HG03432 (cell line): Measurements from ENCODE around the gene SLC22A5.

ENCODE experiments used
- ATAC-seq: cut with Tn5 transposase; IDR thresholded peaks from one replicate; pipeline ENCODE4 v1.9.1; 2021; ENCODE audit warnings: mild to moderate bottlenecking, moderate library complexity; ENCODE audit not compliant: unreplicated experiment

The SLC22A5 gene

DNA sequence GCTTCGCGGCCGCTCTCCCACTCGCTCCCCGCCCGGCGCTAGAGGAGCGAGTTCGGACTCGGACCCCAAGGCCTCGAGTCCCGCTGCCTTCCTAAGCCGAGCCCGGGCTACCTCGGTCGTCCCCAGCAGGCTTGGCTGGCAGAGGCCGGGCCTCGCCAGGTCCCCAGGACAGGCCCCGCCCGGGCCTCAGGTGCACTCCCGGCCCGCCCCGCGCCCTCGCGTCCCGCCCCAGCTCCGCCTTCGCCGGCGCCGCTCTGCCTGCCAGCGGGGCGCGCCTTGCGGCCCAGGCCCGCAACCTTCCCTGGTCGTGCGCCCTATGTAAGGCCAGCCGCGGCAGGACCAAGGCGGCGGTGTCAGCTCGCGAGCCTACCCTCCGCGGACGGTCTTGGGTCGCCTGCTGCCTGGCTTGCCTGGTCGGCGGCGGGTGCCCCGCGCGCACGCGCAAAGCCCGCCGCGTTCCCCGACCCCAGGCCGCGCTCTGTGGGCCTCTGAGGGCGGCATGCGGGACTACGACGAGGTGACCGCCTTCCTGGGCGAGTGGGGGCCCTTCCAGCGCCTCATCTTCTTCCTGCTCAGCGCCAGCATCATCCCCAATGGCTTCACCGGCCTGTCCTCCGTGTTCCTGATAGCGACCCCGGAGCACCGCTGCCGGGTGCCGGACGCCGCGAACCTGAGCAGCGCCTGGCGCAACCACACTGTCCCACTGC lies at the start of gene SLC22A5:
SLC22A5 (plus strand) TSS at position 237 of the 707 bp plus-strand sequence; CDS start at position 500, 263 bp downstream.
- ATAC-seq, result peak; percentile 94

DNA sequence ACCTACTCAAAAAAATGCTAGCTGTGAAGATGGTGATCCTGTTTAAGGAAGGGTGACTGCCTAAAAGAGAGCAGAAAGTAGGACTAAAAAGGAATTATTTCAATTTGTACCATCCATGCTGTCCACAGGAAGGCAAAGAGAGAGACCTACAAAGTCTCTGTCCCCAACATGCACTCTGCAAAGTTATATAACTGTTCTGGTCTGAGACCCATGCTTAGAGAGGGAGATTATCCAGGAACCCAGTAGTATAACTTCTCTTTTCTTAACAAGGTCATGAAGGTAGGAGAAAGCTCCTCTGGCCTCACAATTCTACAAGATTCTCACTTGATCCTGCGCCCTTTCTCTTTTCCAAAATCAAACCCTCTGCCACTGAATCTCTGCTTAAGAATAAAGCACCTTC lies 49.5 kb upstream of the SLC22A5 start:
- ATAC-seq, result no peak

DNA sequence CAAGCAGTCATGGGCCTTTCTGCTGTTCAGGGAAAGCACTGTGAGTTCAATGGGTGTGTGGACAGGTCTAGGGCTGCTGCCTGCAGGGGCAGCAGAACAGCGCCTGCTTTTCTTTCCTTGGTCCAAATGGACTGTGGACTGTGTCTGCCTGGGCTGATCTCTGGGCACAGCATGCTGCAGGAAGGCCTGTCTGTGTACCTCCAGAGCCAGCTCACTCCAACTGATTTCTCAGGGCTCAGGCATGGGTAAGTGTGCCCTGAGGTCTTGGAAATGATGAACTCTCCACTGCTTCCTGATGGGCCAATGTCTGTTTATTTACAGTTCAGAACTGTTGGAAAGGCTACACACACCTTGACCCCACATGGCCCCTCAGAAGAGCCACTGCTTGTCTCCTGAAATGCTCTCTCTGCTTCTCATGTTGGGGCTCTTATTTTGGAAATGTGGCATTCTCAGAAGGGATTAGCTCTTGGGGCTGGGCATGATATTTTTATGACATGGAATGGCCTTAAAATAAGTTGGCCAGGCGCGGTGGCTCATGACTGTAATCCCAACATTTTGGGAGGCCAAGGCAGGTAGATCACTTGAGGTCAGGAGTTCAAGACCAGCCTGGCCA lies 48.3 kb upstream of the SLC22A5 start:
- ATAC-seq, result no peak

DNA sequence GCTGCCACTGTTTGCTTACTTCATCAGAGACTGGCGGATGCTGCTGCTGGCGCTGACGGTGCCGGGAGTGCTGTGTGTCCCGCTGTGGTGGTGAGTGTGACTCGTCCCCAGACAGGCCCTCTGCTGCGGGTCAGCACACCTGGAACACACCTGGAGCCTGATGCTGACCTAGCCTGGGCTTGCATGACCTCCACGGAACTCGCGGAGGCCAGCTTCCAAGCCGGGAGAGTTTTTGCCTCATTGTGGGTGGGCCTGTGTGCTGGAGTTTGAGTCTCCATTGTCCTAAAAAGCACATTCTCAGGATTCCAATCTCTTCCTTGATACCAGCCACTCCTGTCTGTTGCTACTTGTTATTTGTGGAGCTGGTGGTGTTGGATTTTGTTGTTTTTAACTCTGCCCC lies 47.2 kb upstream of the SLC22A5 start:
- ATAC-seq, result no peak

DNA sequence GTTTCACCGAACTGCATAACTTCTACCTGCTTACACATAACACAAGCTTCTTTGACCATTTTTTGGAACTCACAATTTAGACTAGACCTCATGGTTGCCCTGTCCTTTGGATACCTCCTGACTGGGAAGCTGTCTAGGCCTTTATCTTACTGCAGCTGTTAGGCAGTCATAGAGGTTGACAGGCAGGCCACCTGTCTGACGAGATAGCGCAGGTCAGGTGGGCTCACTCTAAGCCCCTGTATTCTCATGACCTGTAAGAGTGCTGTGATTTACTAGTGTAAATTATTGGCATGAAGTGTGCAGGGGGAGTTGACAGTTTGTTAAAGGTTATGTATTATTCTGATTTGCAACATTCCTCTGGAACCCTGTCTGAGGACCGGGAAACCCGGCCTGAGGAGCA lies 46.3 kb upstream of the SLC22A5 start:
- no peak for ATAC-seq

DNA sequence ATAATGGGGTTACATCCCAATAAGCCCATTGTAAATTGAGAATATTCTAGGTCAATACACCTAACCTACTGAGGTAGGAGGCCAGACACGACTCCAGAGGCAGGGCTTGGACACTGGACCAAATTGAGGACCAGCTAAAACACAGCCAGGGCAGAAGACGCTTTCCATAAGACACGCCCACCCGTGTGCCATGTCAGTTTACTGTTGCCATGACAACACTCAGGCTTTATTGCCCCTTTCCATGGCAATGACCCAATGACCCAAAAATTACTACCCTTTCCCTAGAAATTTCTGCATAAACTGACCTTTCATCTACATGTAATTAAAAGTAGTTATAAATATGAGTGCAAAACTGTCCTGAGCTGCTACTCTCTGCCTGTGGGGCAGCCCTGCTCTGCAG lies 43.8 kb upstream of the SLC22A5 start:
- ATAC-seq, result no peak

DNA sequence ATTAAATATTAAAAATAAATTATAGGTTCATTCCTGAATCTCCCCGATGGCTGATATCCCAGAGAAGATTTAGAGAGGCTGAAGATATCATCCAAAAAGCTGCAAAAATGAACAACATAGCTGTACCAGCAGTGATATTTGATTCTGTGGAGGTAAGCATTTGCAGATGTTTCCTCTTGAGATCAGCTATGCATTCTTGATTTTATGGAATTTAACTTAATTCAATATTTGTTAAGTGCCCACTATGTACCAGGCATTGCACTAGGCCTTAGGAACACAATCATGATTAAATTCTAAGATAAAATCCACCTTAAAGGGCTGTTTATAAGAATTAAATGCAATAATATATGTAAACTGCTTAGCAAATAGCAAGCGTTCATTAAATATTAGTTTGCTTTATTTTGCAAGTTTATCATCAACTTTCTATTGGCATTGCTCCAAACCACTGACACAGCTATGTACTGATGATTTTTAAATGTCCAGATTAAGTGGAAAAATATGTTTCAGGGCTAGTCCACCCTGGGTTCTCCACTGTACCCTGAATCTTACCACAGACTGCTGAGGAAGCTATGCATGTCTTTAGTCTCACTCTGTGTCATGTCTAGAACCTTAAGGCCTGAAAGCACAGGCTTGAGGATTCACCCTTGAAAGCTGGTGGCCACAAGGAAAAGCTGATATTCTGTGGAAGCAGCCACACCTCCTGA lies 42.1 kb upstream of the SLC22A5 start:
- ATAC-seq, result no peak

DNA sequence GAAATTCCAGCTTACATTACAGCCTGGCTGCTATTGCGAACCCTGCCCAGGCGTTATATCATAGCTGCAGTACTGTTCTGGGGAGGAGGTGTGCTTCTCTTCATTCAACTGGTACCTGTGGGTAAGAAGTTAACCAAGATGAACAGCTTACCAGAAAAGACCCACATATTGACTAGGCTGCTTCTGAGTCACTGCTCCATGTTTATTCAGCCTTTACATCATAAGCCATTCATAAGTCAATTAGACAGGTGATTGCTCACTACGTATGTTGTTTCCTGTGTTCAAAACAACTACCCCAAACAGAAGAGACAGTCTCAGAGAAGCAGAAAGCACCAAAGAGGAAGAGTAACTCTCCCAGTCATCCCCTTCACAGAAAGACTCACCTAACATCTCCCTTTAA lies 34.7 kb upstream of the SLC22A5 start:
- no peak for ATAC-seq

DNA sequence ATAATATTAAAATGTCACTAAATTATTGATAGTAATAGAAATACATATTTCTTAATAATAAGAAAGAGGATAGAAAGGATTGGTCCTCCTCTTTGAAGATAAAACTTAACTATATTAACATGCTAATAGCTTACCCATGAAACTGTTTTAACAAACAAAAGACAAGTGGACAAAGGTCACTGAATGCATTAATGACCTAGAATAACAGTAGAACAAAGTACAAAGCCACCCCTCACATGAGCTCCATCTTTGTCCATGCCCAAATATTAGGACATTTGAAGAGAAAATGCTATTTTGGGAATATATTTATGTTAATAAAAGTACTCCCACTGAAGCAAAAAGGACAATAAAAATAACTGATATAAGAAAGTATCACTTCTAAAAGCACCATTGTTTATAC lies 34.1 kb upstream of the SLC22A5 start:
- no peak for ATAC-seq

DNA sequence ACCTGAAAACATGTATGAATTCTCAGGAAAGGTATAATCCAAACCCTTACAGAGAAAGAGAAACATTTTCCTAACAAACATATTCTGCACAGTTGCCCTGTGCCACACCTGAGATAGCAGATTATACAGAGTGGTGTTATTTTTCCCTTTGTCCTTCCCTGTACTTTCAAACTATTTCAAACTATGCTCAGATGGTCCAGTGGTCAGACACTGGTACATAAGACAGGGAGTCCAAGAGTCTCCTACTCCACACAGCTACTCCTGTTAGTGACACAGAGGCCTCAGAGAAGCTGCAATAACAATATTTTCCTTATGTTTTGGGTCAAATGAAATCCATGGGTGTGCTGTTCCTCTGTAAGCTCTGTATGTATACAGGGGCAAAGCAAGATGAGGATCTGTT lies 30.0 kb upstream of the SLC22A5 start:
- ATAC-seq, result no peak

DNA sequence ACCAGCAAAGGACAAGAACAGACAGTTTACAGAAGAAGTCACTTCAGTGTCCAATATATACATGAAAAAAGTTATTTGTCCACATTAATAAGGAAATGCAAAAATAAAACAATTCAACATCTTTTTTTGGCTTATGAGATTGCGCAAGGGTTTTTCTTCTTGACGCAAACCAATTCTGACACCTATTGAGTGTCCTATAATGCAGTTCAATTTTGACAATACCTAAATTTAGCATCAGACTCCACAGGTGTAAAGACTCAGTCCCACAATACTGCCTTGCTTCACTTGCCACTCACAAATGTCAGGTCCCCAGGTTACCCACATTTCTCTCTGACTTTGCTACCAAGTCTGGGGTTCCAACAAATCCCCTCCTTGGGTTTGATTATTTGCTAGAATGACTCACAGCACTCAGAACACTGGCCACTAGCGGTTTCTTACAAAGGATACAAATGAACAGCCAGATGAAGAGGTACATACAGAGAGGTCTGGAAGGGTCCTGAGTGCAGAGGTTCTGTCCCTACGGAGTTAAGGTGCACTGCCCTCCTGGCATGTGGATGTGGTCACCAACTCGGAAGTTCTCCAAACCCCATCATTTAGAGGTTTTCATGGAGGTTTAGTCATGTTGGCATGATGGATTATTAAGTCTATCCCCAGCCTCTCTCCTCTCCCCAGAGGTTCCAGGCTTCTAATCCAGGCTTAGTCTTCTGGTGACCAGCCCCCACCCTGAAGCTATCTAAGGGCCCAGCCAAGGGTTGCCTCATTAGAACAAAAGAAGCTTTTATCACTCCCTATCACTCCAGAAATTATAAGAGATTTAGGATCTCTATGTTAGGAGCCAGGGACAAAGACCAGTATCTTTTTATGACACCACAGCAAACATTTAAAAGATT lies 27.0 kb upstream of the SLC22A5 start:
- no peak for ATAC-seq

DNA sequence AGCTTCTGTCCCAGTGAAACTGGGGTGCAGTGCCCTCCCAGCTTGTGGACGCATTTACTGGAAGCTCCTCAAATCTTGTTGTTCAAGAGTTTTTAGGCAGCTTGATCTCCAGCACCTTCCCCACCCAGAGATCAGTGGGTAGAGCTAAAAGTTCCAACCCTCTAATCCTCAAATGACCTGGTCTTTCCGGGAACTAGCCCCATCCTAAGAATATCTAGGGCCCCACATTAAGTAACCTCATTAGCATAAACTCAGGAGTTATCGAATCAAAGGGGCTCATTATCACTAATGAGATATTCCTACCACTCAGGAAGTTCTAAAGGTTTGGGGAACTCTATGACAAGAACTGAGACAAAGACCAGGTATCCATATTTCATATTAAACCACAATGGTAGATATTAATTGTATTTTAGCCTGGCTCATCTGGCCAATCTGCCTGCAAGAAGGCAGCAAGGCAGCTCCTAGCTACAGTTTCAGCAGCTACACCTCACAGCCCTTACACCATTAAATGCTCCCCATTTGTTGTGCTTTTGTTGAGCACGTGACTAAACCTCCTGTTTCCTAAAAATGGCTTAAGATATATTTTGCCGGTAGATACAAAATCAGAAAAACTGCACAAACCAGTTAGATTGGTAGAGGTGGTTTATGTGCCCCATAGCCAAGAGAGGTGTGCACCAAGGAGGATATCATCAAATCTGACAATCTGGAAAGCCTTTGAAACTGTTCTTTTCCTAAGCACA lies 24.6 kb upstream of the SLC22A5 start:
- no peak for ATAC-seq

DNA sequence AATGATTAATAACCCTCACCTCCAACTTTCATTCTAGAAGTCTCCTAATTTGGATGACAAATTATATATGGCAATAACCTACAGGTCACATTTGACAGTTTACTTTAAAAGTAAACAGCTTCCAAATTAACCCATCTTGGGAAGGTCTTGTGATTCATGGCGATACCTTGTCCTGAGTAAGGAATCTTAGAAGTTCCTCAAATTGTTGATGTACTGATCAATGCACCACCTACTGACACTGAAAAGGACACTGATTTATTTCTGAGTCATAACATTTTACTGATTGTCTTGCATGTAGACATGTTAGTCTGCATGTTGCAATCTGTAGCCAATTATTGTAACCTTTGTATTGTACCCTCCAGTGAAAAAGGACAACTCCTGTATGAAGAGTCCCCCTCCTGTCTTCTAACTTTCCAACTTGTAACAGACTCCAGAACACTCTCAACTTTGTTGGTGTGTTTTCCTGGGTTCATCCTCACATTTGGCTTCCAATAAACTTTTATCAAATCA lies 16.0 kb upstream of the SLC22A5 start:
- ATAC-seq, result no peak

DNA sequence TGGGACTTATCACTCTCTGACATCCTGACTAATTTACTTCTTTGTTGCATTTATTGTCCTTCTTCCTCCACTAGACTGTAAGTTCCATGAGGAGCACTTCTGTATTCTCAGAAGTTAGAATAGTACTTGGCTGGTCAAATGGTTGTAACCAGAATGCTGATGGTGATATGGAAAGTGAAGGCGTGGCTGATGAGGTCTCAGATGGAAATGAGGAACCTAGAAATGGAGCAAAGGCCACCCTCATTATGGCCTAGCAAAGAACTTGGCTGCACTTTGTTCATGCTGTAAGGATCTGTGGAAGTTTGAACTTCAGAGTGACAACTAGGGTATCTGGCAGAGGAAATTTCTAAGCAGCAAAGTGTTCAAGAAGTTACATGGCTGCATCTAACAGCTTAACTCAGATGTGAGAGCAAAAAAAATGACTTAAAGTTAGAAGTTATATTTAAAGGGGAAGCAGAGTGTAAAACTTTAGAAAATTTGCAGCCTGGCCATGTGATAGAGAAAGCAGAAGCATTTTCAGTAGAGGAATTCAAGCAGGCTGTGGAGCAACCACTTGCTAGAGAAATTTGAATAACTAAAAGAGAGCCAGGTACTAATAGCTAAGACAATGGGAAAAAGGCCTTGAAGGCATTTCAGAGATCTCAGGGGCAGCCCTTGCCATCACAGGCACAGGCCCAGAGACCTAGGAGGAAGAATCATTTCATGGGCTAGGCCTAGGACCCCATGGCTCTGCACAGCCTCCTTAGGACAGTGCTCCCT lies 14.9 kb upstream of the SLC22A5 start:
- no peak for ATAC-seq

DNA sequence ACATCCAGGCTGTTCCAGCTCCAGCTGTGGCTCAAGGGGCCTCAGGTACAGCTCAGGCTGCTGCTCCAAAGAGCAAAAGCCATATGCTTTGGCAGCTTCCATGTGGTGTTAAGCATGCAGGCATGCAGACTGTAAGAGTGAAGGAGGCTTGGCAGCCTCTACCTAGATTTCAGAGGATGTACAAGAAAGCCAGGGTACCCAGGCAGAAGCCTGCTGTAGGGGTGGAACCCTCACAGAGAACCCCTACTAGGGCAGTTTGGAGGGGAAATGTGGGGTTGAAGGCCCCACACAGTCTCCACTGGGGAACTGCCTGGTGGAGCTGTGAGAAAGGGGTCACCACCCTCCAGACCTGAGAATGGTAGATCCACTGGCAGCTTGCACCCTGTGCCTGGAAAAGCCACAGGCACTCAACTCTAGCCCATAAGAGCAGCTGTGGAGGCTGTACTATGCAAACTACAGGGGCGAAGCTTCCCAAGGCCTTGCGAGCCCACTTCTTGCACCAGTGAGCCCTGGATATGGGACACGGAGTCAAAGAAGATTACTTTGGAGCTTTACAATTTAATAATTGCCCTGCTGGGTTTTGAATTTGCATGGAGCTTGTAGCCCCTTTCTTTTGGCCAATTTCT lies 14.3 kb upstream of the SLC22A5 start:
- ATAC-seq, result no peak

DNA sequence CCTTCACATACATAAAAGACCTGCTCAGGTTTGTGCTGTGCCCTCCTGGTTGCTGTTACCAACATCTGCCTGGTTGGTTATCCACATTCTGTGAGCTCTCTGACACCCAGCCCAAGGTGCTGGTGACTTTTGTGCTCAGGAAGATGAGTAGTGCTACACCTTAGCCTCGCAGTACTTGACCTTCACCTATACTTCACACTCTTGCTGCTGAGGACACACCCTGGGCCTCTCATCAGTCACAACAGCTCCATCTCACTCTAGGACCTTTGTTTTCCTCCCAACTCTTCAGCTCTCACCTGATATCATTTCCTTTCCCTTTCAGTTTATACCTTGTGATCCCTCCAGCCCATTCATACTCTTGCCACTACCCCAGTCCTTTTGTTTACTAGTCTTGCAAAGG lies 10.7 kb upstream of the SLC22A5 start:
- no peak for ATAC-seq

DNA sequence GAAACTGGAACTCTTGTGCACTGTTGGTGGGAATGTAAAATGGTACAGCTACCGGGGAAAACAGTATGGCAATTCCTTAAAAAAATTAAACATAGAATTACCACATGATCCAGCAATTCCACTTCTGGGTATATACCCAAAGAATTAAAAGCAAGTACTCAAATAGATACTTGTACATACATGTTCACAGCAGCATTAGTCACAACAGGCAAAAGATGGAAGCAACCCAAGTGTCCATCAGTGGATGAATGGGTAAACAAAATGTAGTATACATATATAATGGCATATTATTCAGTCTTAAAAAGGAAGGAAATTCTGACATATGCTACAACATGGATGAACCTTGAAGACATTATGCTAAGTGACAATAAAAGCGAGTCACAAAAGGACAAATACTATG lies 7.4 kb upstream of the SLC22A5 start:
- ATAC-seq, result no peak

DNA sequence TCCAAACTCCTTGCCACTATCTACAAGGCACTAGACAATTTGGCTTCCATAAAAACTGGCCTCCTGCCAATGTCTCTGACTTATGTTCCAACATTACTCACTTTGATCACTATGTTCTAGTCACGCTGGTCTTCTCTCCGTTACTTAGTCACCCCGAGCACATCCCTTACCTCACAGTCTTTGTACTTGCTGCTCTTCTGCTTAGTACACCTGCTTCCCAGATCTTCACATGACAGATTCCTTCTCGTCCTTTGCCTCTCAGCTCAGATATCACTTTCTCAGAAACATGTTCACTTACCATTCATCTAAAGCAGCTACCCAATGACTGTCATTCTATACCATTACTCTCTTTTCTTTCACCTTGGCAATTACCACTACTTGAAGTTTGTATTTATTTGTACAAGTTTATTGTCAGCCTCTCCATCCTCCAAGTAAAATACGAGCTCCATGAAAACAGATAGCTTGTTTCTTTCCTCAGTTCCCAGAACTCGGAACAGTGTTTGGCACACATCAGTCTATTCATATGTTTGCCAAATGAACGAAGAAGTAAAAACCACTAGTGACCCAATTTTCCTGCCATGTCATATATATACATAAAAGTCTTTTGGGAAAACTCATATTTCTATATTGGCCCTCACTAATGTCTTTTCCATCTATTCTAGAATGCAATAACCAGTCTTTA lies 5.9 kb upstream of the SLC22A5 start:
- no peak for ATAC-seq

DNA sequence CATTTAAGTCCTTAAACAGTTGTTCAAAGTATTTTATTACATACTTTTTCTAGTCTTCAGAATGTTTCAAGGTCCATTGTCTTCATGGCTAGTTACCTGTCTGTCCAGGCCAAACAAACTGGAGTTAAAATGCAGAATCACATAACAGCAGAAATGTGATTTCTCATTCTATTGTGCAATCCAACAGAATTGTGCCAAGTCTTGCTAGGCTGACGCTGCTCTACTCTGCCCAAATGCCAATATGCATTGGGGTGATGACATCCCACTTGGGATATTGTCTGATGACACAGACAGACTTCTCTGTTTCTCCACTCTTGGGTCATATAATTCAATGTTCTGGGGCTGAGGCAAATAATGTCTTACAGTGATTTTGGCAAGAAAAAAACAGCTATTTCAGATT lies 5.2 kb upstream of the SLC22A5 start:
- no peak for ATAC-seq
